Measurements from ENCODE around the gene TMEM175. TPM values are rescaled to one million over a fixed set of nuclear protein-coding genes. Genes with fewer than 3 reads are reported as not detected.

Gene TMEM175
- total and polyA plus RNA-seq, 8 donors = 10.0 to 96.6 (median 16.4) TPM

DNA sequence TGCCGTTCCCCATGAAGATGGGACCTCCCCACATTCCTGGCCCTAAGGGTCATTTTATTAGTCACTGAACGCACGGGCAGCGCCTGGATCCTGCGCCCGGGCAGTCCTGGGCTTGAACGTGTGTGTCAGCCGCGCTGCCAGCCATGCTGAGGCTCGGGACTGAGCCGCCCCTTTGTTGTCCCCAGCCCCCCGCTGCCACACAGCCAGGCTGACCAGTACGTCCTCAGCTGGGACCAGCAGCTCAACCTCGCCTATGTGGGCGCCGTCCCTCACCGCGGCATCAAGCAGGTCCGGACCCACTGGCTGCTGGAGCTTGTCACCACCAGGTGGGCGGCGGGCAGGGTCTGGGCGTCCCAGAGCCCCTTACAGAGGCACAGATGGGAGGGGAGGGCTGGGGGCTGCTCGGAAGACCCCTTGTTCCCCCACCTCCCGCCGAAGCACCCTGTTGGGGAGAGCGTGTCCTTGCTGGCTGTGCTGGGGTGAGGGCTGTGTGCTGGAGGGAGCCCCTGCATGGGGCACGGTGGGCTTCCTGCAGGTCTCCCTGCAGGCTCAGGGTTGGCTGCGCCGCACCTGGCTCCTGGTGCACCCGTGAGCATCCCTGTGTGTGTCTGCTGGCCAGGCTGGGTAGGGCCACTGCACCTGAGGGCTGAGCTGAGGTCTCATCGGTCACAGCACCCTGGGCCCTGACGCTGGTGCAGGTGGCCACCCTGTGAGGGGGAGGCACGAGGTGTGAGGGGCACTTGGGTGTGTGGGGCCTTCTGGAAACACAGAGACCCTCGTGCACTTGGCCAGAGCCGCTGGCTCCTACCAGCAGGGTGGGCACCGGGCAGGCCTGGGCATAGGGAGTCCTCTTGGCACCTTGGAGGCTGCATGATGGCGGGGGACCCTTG is 55.6 kb downstream of the TMEM175 start:
- Histone ChIP-seq H3K4me3 (peak overlapping the region; percentile 48 to 82 (median 72)), H3K27me3 (no peaks in the 10 kb centered on the region), H3K36me3 (no peaks in the 10 kb centered on the region), H3K27ac (peak overlapping the region; percentile 36 to 72 (median 48)), H3K9me3 (no peaks in the 10 kb centered on the region), H3K4me1 (peaks cover 15 to 27% (median 23%) of the 10 kb centered on the region in 3 donors)
- intact Hi-C loops (cut with DNase I) = no loop called here
- DNase-seq (peak in 3 of 6 donors; percentile 19 to 80 (median 45)), ATAC-seq (no peak), FAIRE-seq (no peak)
- WGBS, 2 donors = 58 to 62% methylated on average over 36 to 37 of the region's 37 CpGs
- TF ChIP-seq, protein P1, sequence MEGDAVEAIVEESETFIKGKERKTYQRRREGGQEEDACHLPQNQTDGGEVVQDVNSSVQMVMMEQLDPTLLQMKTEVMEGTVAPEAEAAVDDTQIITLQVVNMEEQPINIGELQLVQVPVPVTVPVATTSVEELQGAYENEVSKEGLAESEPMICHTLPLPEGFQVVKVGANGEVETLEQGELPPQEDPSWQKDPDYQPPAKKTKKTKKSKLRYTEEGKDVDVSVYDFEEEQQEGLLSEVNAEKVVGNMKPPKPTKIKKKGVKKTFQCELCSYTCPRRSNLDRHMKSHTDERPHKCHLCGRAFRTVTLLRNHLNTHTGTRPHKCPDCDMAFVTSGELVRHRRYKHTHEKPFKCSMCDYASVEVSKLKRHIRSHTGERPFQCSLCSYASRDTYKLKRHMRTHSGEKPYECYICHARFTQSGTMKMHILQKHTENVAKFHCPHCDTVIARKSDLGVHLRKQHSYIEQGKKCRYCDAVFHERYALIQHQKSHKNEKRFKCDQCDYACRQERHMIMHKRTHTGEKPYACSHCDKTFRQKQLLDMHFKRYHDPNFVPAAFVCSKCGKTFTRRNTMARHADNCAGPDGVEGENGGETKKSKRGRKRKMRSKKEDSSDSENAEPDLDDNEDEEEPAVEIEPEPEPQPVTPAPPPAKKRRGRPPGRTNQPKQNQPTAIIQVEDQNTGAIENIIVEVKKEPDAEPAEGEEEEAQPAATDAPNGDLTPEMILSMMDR (IDR thresholded peaks at IDR 0.05) = no peak

DNA sequence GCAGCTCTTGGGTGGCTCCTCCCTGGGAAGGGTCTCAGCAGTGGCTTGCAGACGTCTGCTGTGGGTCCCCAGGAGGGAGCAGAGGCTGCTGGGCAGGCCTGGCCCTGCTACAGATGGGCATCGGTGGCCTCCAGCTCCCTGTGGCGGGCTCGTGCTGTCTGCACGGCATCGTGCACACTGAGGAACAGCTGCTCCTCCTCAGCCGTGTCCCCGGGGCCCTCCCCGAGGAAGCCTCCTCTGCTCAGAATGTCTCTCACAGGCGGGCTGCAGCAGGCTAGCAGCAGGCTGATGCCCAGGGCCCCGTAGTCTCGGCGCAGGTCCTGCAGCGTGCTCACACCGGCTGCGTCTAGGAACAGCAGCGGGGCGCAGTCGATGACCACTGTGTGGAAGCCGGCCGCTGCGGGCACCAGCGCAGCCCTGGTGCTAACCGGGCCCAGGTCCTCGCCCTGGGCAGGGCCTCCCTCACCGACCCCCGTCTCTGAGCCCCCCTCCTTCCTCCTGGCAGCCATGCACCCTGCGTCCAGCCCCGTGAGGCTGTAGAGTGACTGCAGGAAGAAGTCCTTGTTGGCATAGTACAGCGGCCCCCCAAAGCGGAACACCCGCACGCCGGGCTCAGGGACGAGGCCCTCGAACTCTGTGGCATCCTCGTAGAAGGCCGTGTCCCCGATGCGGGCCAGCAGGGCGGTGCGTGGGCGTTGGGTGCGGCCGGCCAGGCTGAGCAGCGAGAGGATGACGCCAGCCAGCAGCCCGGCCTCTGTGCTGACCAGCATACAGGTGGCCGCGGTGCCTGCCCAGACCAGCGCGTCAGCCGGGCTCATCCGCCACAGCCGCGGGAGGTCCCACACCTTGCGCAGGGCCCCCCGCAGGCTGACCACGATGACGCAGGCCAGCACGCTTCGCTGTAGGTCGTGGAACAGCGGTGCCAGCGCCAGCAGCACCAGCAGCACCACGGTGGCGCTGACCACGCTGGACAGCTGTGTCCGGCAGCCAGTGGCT is 56.8 kb downstream of the TMEM175 start:
- no peak for FAIRE-seq
- ATAC-seq = no peak
- no peaks in the 10 kb centered on the region for H3K27me3 ChIP-seq

GRCh38 chr4:989722-990471 is 57.6 kb downstream of the TMEM175 start:
- FAIRE-seq = no peak
- no peak overlapping the region for H3K27ac ChIP-seq
- H3K27me3 ChIP-seq = no peaks in the 10 kb centered on the region
- no peaks in the 10 kb centered on the region for H3K9me3 ChIP-seq
- H3K4me1 ChIP-seq = peaks cover 25 to 33% (median 27%) of the 10 kb centered on the region in 3 donors
- no peaks in the 10 kb centered on the region for H3K36me3 ChIP-seq
- 95 to 96% methylated on average over 58 of the region's 58 CpGs for WGBS, 2 donors
- no peak for ATAC-seq
- intact Hi-C loops (cut with DNase I) = no loop called here
- TF ChIP-seq, protein P1 (IDR thresholded peaks at IDR 0.05) = no peak
- peak in 3 of 6 donors; percentile 37 to 77 (median 51) for DNase-seq
- no peak overlapping the region for H3K4me3 ChIP-seq

More for the DNA sequence above, 56.8 kb downstream of the TMEM175 start:
- Histone ChIP-seq H3K4me3 (no peak overlapping the region), H3K9me3 (no peaks in the 10 kb centered on the region), H3K27ac (no peak overlapping the region), H3K36me3 (no peaks in the 10 kb centered on the region), H3K4me1 (peaks cover 25 to 38% (median 33%) of the 10 kb centered on the region in 3 donors)
- WGBS, 2 donors = 94 to 95% methylated on average over 64 to 69 of the region's 69 CpGs
- intact Hi-C loops (cut with DNase I) = no loop called here
- TF ChIP-seq, protein P1 (IDR thresholded peaks at IDR 0.05) = no peak
- peak in 3 of 6 donors; percentile 17 to 78 (median 38) for DNase-seq

- Histone ChIP-seq H3K4me3 (no peak overlapping the region), H3K27me3 (no peaks in the 10 kb centered on the region), H3K9me3 (no peaks in the 10 kb centered on the region), H3K36me3 (no peaks in the 10 kb centered on the region), H3K4me1 (peaks cover 24 to 27% (median 26%) of the 10 kb centered on the region in 3 donors), H3K27ac (no peak overlapping the region)
- ATAC-seq (no peak), FAIRE-seq (no peak), DNase-seq (peak in 3 of 6 donors; percentile 44 to 77 (median 60))
- 93 to 97% methylated on average over 26 of the region's 26 CpGs for WGBS, 2 donors
- intact Hi-C loops (cut with DNase I) = no loop called here
- TF ChIP-seq, protein P1 (IDR thresholded peaks at IDR 0.05) = no peak
These were observed 58.6 kb downstream of the TMEM175 start for GRCh38 chr4:990746-991367.

Measured in pancreas (tissue), 10 donors.